Hippocampal formation (tissue), 2 donors: Measurements from ENCODE around the gene ACTR8.

Experiments
- DNase-seq, 2 donors: peaks; one replicate each; lab custom pipeline; 2025; lab: John Stamatoyannopoulos, UW

ACTR8 gene

DNA sequence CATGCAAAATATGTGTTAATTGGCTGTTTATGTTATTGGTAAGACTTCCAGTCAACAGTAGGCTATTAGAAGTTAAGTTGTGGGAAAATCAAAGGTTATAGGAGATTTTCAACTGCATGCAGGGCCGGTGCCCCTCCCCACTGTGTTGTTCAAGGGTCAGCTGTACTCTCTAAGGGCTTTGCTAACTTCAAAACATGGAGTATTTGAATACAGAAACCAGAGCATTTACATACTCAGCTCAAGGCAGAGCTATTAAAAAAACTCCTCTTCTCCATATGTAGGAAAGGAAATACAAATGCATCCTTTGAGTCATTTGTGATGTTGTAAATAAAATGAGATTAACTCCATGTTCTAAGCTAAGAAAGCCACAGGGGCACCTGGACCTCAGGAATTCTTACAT is 18.8 kb downstream of the ACTR8 start:
- no peak for DNase-seq

DNA sequence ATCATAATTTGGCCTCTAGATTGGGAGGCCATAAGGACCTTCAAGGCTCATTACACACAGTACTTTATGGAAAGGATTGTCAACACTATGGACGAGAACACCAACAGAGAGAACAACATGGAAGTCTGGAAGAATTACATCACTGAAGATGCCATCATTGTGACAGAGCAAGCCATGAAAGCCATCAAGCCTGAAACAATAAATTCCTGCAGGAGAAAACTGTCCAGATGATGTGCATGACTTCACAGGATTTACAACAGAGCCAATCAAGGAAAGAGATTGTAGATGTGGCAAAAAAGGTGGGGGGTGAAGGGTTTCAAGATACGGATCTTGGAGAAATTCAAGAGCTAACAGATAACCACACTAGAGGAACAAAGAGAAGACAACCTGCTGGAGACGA is 19.7 kb downstream of the ACTR8 start:
- DNase-seq = no peak

- DNase-seq = no peak
Observed at GRCh38 chr3:53860196-53860595, 21.8 kb downstream of the ACTR8 start.

DNA sequence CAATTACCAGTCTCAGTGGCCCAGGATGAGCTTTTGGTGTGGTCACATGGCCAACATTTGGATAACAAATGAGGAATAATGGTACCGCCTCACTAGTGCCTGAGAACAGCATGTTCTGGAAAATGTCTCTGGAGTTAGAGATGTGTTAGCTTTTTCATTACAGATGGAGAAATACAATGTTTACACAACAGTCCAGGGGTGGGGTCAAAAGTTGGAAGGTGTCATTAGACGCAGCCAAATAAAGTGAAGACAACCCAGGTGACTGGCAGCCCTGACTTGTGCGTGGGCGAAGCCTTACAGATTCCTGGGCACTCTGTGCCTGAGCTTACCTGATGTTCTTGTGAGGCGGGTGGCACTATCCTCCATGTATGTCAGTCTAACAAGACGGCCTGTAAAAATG is 22.8 kb downstream of the ACTR8 start:
- no peak for DNase-seq

GRCh38 chr3:53858096-53858741 is 23.7 kb downstream of the ACTR8 start:
- no peak for DNase-seq

GRCh38 chr3:53856964-53857363 is 25.0 kb downstream of the ACTR8 start:
- no peak for DNase-seq

DNA sequence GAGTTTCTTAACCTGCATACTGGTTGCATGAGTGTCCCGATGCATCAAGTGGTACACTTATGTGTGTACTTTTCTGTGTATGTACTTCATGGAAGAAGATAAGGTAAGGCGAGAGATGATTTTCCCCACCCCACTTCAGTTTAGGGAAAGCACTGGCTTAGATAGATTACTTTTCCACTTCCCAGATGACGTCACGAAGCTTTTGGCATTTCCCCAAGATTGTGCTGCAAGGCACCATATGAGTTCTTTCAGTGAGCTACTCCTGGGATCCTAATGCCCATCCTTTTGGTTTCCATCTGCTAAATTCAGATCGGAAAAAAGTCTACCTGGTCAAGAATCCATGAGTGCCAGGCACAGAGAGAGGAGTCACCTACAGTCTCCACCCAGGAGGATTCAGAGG is 31.1 kb downstream of the ACTR8 start:
- no peak for DNase-seq

DNA sequence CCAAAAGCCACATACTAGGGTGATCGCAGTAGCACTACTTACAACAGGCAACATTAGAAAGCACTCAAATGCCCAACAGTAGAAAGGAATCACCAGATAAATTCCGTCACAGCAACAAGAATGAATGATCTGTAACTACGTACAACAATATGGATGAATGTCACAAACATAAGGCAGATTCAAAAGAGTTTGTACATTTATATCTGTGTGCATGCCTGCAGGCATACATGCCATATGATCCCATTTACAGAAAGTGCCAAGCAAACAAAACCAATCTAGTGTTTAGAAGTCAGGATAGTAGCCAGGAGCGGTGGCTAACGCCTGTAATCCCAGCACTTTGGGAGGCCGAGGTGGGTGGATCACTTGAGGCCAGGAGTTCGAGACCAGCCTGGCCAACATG is 32.0 kb downstream of the ACTR8 start:
- no peak for DNase-seq

DNA sequence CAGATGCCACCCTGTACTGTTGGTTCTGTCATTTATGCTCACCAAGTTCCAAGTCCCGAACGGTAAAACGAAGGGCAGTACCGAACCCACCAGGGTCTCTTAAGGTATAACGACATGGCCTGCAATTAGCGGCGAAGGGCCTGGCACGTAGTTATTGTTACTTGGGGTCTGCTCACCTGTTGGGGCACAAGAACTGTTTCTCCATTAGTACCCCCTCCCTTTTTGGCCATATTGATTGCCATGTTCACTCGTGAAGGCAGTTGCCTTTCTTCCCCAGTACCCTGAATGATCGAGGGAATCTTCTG is 35.1 kb downstream of the ACTR8 start:
- DNase-seq = no peak

DNA sequence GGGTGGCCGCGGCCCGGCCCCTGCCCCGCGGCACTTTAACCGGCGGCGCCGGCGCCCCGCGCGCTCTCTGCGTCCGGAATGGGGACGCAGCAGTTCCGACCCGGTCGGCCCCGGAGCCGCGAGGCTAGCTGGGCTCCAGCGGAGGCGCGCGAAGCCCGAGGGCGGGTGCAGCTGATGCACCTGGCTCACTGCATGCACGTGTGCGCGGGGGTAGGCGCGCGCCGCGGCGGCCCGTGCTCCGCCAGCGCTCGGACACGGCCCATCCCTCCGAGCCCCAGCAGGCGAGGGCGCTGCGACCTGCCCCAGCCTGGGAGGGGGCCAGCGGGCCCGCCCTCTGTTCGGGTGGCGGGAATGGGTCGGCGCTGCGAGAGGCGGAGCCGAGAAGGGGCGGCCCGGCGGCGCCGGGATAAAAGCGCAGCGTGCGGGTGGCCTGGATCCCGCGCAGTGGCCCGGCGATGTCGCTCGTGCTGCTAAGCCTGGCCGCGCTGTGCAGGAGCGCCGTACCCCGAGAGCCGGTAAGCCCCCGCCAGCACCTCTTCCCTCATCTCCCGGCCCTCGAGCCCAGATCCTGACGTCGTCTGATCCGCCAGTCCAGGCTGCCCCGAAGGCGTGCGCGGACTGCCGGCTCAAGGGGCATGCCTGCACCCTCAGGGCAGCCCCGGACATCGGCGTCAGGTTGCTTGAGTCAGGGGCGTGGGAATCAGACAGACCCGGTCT is 35.7 kb downstream of the ACTR8 start, which contains the start of the genes CHDH and IL17RB:
Gene CHDH (minus strand): TSS at position 286 of the 717 bp plus-strand sequence. CDS start 22,411 bp downstream, outside the sequence.
Gene IL17RB (plus strand): TSS at position 435 of the 717 bp plus-strand sequence. CDS start 21 bp downstream, at position 456.
- DNase-seq = peak; percentile 48 to 78

GRCh38 chr3:53845881-53846133 is 36.1 kb downstream of the ACTR8 start:
- DNase-seq = no peak

DNA sequence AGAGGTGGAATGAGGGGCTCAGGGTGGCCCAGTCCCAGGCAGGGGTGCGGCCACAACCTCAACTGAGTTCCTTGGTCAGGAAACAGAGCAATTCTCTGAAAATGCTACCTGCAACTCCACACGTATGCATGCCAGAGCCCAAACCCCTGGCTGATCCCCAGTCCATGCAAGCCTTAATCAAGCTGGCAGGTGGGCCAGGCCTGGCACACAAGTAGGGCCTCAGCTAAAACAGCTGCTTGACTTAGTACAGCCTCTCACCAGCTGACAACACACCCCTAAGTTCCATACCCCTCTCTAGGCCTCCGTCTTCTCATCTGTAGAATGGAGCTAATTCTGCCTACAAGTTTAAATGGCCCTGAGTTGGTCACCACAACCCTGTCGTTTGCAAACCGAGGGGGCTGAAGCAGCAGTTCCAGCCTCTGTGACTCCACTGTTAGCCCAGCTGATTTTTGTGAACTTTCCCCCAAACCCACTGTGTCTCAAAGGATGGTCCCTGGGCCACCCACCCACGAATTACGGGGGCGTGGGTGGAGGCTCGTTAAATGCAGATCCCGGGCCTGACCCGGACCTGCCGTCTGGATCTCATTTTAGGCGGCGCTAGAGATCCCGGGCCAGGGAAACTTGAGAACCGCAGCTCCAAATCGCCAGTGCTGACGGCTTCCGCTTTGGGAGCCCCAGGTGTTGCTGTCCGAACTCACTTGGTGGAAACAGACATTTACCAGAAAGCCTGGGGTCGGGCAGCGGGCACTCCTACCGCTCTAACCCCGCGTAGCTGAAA is 36.7 kb downstream of the ACTR8 start:
- peak in 1 of 2 donors; percentile 50 for DNase-seq

DNA sequence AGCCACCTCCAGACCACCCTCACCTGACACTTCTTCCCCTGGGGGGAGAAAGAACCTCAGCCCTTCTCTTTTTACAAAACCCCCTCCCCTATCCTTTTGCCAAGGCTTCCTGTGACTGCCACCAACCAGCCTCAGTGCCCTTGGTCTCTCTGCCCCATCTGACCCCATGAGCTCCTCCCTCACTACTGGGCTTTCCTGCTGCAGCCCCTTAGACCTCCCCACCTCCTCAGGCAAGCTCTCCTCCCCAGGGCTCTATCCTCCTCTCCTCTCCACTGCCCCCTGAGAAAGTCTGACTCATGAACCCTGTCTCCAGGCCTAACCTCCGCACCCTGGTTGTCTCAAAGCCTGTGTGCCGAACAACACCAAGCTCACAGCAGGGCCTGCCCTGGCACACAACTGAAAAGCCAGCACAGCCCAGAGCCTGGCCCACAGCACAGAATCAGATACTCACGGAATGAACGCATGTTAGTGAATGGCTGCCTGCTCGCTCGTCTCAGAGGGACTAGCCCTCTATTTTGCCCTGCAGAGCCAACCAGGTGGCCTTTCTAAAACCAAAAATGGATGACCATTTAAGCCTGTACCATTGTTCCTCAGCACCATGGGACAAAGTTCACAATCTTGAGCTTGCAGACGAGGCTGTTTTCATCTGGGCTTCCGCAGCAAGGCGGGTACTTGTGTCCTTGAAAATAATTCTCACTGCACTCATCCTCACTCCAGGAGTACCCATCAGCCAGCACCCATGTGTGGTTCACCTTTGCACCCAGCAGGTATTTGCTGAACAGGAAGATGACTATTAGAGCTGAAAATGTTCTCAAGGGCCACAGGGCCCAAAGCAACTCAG is 37.5 kb downstream of the ACTR8 start:
- DNase-seq = peak in 1 of 2 donors; percentile 30

GRCh38 chr3:53843195-53844177 is 38.5 kb downstream of the ACTR8 start:
- DNase-seq = peak in 1 of 2 donors; percentile 58

DNA sequence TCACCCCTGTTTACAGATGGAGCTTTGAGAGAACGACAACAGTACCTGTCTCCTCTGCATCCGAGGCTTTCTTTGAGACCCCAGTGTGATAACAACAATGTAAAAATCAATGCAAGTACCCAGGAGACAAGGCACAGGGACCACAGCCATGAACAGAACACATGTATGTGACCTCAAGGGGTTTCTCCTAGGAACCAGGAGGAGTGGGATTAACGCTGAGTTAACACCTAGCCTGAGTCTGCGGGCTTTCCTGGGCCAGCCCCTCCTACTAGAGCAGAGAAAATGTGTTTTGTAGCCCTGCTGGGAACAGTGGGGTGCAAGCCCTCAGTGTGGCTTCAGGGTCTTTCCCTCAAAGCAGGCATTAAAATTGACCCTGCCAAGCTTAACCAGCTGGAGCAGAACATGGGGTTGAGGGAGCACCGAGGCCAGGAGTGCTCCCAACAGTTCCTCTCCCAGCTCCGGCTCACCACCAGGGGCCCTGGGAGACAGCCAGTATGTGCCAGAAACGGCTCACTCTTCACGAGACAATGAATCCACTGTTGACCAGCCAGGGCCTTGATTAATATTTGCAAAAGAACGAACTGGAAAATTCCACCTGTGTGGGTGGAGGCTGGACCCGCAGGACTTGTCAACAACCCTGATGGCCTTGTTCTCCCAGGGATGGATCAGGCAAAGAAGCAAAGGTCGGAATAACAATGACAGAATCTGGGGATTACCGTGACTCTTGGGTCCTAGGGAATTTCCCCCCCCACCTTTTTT is 39.3 kb downstream of the ACTR8 start:
- DNase-seq = peak; percentile 85 to 89

GRCh38 chr3:53841296-53841695 is 40.7 kb downstream of the ACTR8 start:
- DNase-seq = no peak

- DNase-seq = no peak
Observed at GRCh38 chr3:53837331-53837730, 44.6 kb downstream of the ACTR8 start.

DNA sequence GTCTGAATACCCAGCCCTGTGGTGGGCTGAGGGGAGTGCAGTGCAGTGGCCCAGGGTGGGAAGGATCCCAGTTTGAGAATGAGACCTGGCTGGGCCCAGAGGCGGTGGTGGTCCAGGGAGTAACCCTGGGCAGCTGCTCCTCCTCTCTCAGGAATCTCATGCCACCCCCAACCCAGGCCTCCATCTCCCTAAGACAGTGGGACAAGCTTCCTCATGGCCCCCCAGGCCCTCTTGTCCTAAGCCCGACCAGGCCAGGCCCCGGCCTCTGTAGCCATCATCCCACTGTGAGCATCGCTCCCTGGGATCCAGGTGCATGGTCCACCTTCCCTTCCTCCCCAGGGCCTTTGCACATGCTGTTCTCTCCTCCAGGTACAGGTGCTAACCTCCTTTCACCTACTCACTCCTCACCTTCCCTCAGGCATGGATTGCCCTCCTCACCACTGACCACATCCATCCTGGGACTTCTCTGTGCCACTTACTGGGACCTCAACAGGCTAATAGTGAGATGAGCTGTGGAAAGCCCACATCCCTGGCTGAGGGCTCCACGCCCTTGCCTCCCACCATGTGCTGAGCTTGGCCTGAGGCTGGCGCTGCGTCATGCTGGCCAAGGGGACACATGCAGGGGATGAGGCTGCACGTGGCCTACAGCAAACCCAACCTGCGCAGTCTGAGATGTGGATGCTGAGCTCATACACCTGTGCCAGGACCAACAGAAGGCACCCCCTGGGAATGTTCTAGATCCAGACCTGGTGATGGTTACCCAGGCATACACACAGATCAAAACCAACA is 45.7 kb downstream of the ACTR8 start:
- DNase-seq = no peak

DNA sequence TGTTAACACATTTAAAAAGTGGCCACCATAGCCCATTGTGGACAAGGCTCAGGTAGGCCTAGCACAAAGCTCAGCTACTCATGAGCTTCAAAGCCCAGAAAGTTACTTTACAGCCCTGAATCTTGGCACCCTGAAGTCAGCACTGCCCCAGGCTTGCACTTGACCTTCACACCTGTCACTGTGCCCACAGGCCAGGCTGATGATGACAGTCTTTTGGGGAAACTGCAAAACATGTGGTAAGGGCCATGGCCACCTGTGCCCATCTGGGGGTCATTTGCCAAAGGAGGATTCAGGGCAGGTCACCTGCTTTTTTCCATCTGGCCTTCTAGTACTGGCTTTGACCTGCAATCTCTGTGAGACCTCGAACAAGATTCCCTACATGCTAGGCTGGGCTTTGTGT is 46.7 kb downstream of the ACTR8 start:
- DNase-seq = no peak
